ENCODE measurements around the gene FNDC3B.

DNA sequence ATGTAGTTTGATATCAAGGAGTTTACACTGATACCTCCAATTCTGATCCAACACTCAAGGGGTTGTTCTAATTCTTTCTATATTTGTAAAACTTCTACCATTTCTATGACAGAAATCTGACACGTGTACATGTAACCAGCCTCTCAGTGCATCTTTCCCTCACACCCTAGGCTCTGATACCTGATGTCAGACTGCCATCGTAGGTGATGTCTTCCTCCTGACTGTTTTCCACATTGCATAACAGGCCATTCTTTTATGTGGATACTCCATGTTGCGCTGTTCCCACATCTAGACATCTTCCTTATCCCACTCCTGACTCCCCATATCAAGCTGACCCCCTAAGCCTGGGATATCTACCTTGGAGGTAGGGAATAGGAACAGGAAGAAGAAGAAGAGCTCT lies 159.1 kb downstream of the FNDC3B start:
- TF ChIP-seq PPARD (CRISPR knock-in tag; IDR thresholded peaks at IDR 0.05) (no peak), MAFK (IDR thresholded peaks at IDR 0.05; ENCODE audit: low read length) (no peak), SIN3A (IDR thresholded peaks at IDR 0.05; ENCODE audit: borderline replicate concordance in 2 of 2, control insufficient read depth in 1 of 2, low read depth in 2 of 2, low read length in 2 of 2) (no peak)
